IPS-NIHi7 (cell line): ENCODE data around the gene CDK4.
"Not testable (repeated sequence)": the region's sequence is repeated elsewhere in the genome, so short reads cannot be mapped to it uniquely, and the experiment has no call there.

Experiments used
- DNase-seq: peaks from one replicate; pipeline ENCODE4 v3.0.0; 2012; ENCODE audit warnings: mixed read lengths; ENCODE audit errors: extremely low spot score

Gene CDK4

DNA sequence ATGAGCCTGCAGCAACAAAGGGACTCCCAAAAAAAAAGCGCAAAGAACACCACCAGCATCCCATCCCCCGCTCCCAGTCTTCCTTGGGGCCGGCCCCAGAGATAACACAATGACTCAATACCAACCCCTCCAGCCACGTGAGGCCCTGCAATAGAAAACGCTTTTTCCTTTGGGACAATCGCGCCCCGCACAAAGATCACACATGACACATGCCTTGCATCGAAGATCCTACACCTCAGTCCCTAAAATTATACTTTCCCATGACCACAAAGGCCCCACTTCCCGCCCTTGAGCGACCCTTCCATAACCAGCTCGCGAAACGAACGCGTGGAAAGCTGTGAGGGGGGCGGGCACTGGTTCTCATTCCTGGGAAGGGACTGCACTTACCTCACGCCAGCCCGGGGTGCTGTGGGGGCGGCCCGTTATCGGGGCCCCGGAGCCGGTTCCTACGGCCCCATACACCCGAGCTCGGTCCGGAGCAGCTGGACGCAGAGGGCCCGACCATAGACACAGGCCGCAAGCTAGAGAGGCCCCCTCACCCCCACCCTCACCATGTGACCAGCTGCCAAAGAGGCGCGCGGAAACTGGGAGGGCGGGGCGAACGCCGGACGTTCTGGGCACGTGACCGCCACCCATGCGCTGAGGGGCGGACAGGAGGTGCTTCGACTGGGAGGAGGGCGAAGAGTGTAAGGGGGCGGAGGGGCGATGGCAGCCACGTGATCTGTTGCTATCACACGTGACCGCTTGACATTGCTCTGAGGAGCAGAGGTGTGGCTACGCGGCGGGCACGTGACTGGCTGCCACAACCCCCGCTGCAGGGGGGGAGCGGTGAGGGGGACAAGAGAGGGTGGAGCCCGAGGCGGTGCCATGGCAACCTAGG, at the start of gene CDK4:
Gene CDK4 (minus strand): TSS at position 523 of the 880 bp plus-strand sequence. CDS start 593 bp downstream, outside the sequence.
- DNase-seq, result peak; percentile 96

DNA sequence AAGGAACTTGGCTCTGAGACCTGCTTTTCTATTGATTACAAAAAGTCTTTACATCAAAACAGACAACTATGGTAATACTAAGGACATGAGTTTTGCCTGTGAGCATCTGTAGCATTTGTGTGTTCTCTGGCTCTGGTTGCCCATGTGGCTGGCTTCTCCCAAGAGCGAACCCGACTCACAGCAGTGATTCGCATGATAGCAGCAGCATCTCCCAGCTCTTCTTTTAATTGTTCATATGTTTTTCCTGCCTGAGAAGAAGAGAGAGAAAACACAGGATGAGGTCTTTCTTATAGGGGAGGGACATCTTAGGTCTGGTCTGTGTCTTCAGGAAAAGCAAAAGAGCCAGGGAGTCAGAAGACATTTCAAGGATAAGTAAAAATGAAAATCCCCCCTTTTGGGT, 48.9 kb upstream of the CDK4 start:
- DNase-seq, result no peak

DNA sequence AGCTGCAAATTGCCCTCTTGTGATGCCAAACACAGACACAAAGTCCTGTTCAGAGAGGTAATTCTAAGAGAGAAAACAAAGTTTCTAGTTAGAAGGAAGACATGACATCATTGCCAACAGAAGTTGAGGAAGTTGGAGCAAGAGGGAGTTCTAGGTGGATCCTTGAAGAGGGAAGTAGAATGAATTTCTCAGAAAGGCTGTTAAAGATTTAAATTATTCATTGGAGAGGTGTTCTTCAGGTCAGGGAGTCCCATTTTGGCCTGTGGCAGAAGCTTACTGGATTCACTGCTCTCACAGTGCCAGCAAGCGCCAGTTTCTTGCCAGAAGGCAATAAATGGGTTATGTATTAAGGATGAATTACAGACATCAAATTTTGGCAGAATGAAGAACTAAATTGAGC, 45.8 kb upstream of the CDK4 start:
- DNase-seq, result no peak

DNA sequence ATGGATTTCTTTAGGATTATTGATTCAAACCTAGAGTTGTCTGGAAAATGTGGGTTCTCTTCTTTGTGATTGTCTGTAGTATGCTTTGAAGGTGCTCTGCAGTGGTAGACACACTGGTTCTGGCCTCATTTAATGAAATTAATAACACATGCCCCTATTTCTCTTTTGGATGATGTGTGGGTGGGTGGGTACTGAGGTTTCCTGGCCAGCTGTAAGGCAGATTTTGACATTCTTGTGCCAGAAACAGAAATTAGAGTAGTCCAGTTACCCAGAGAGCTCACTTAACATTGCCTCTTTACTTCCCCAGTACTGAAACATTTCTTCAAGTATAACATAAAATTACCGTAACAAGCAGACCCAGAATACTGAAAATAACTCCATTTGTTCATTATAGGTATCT, 44.9 kb upstream of the CDK4 start:
- no peak for DNase-seq

DNA sequence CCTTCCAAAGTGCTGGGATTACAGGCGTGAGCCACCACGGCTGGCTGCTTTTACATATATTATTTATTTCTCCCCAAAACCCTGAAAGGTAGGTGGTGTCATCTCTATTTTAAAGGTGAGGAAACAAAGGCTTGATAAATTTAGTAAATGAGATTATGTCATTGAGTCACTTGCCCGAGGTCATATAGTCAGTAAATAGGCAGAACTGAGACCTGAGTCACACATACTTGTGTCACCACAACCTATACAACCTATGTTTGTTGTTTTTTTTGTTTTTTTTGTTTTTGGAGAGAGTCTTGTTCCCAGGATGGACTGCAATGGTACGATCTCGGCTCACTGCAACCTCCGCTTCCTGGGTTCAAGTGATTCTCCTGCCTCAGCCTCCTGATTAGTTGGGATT, 43.2 kb upstream of the CDK4 start:
- DNase-seq, result no peak

DNA sequence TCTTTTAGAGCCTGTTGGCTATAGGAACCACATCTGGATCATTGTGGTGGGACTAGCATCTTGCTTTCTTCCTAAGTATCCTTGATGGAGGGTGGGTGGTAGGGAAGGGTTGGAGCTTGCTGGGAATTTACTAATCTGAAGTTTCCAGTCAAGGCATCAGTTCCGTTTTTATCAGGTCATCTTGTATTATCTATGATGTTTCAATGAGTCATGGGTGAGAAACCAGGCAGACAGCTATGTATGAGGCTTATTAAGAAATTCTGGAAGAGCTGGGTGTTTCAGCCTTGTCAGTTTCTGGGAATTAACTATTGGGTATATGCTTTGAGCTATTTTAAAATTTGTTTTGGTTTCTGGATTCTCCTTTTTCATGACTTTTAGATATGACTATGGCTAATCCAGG, 41.8 kb upstream of the CDK4 start:
- DNase-seq, result no peak

DNA sequence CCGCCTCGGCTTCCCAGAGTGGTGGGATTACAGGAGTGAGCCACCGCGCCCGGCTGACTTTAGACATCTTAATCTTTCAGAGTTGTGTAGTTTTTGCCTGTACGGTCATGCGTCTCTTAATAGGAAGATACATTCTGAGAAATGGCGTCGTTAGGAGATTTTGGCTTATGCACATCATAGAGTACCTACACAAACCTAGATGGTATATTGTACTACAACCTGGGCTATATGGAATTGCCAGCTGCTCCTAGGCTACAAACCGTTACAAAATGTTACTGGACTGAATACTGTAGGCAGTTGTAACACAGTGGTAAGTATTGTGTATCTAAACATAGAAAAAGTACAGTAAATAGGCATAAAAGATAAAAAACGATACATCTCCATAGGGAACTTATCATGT, 31.8 kb upstream of the CDK4 start:
- DNase-seq, result no peak

DNA sequence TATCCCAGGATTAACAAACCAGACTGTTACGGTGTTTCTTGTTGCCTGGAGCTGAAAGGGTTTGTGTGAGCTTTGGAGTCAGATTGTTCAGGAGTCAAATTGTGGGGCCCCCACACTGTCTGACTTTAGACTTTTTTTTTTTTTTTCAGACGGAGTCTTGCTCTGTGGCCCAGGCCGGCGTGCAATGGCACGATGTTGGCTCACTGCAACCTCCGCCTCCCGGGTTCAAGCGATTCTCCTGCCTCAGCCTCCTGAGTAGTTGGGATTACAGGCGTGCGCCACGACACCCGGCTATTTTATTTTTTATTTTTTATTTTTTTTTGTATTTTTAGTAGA, 31.3 kb upstream of the CDK4 start:
- DNase-seq, result no peak

DNA sequence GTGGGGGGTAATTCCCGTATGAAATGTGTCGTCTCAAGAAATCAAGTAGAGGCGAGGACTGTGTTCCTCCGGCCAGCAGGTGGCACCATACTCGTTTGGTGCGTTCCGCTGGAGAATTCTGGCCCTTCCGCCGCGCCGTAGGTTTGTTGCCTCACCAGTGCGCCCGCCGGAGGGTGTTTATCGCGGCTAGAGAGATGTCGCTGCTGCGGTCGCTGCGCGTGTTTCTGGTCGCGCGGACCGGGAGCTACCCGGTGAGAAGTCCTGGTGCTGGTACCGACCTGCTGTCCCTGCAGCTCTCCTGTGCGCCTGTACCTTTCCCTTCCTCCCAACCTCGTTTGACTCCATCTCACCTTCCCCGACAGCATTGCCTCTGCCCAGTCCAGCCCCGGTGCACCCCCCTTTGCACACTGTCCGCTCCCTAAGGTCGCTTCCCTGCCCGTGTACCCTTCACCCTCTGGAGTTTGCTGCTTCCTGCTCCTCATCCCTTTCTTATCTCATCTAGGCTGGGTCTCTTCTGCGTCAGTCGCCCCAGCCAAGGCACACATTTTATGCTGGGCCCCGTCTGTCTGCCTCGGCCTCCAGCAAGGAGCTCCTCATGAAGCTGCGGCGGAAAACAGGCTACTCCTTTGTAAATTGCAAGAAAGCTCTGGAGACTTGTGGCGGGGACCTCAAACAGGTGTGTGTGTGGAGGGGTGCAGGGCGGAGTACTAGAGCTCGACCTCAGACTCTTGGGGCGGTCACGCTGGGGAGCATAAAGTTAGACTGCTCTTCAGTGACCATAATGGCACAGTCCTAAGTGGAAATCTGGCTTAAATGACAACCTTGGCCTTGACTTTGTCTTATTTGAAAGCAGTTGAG, 30.7 kb upstream of the CDK4 start, which contains the start of gene TSFM:
Gene TSFM (plus strand): TSS at position 180 of the 858 bp plus-strand sequence. CDS start 15 bp downstream, at position 195.
- peak; percentile 86 for DNase-seq

DNA sequence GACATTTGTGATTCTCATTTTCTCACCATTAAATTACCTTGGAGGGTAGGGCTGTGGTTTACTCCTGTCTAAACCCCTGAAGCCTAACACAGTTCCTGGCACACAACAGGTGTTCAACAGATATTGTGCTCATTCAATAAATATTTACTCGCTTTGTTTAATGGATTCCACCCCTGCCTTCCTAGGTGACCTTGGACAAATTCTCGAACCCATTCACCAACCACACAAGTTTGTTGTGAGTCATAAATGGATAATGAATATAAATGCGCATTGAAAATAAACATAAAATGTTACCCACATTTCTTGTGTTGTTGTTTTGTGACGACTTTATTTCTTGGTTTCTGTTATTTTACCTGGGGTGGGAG, 30.1 kb upstream of the CDK4 start:
- DNase-seq, result no peak

DNA sequence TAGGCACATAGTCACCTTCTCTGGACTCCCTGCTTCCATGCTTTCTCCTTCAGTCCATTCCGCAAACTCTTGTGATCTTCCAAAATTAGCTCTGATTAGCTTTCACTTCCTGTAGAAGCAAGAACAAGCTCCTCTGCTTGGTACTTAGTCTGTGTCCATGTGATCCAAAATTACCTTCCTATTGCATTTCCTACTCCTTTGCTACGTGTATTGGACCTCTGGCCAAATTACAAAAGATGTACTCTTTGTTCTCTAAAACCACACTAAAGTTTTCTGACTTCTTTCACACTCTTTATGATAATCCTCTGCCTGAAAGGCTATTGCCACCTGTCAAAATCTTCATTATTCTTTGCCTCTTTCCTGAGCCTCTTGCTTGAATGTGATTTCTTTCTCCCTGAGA, 29.7 kb upstream of the CDK4 start:
- no peak for DNase-seq

DNA sequence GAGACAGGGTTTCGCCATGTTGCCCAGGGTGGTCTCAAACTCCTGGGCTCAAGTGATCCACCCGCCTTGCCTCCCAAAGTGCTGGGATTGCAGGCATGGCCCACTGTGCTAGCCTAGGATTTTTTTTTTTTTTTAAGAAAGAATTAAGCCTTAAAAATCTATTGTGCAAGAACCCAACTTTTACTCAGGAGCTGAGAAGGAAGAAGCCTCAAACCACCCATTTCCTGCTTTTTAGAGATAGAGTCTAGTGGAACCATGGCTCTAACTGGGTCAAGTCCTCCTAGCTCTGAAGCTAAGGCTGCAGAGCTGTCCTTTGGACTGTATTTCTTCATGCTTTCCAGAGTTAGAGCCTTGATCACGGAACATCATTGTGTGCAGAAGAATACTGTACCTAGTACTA, 29.1 kb upstream of the CDK4 start:
- DNase-seq, result no peak

DNA sequence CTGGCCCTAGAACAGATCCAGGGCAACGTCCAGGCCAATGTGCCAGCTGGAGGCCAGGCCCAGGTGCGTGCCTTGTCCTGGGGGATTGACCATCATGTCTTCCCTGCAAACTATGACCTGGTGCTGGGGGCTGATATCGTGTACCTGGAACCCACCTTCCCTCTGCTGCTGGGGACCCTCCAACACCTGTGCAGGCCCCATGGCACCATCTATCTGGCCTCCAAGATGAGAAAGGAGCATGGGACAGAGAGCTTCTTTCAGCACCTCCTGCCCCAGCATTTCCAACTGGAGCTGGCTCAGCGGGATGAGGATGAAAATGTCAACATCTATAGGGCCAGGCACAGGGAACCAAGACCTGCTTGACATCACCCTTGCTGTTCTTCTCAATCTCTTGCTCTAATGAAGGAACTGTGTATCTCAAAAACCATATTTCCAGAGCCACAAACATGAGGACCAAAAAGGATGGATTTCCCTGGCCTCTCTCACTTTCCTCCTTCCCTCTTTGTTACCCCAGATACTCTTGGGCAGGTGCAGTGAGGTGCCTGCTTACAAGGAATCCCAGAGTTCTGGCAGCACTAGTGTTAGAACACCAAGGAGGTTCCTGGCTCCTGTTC, 28.3 kb upstream of the CDK4 start:
- no peak for DNase-seq

DNA sequence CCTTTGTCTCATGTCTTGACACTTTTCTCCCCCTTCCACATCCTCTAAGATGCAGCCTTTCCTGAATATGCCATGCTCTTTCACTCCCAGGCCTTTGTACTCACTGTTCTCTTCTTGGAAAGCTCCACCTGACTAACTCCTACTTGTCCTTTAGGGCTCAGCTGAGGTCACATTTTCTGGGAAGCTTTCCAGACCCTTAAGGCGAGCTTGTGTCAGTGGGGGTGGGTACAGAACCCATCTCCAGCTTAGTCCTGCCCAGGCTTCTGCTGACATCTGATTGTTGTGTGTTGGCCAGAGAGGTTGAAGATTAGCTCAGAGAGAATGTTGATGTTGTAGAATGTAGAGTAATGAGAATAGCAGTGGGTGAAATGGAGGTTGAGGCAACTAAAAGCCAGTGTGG, 27.6 kb upstream of the CDK4 start:
- DNase-seq, result no peak

DNA sequence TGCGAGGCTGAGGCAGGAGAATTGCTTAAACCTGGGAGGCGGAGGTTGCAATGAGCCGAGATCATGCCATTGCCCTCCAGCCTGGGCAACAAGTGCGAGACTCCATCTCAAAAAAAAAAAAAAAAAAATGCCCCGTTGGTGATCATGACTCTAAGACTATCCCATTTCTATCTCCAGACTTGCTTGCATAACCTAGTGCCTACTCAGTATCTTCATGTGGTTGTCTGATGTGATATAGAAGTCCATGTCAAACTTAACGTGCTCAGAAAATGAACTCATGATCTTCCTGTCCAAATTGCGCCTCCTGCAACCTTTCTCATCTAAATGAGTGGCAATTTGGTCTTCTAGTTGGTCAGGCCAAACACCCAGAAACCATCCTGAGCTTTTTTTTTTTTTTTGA, 25.8 kb upstream of the CDK4 start:
- DNase-seq, result no peak

DNA sequence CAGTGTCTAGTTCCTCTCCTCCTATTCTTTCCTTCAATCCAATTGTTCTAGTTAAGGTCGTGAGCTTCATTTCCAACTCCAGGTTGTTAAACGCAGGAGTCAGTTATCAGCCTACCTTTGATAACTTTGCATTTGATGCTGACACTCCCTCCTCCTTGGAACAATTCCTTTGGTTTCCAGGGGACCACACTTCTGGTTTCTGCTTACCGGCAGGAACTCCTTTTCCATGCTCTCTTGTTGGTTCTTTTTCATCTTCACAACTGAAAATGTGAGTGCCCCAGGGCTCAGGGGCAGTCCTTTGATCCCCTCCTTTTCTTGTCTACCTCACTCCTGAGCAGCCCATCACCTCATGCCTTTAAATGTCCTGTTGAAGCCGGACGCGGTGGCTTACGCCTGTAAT, 25.3 kb upstream of the CDK4 start:
- DNase-seq, result no peak

DNA sequence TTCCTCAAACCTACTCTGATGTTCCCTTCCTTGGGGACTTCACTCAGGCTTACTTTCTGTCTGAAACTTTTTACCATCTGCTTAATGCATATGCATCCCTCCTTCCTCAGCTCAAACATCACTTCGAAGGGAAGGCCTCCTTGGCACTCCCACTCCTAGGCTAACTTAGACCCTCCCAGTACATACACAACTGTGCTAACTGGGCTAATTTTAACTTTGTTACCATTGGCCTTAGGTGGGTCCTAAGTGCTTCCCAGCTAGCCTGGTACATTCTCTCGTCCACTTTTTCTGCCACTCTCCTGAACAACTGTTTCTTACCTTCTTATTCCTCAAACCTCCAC, 24.1 kb upstream of the CDK4 start:
- DNase-seq, result no peak

DNA sequence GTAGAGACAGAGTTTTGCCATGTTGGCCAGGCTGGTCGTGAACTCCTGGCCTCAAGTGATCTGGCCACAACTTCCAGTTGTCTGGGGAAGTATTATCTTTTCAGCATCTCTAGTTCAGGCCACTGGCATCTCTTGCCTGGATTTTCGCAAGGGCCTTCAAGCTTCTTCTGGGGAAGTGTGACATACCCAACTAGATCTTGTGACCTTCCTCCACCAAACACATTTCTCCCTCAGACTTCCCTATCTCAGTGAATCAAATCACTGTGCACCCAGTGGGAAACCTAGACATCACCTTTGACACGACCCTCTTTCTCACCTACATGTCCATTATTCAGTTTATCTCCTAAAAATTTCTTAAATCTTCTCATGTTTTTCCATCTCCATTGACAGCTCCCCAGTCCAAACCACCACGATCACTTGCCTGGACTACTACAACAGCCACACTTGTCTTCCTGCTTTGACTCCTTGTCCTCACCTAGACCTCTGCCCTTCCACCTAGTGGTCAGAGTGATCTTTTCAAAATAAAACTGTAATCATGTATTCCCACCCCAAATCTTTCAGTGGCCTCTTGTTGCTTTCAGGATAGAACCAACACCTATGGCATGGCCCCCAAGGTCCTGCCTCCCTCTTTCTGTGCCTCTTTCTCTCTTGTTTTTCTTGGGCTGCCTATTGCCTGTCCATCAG, 23.6 kb upstream of the CDK4 start:
- peak; percentile 27 for DNase-seq

DNA sequence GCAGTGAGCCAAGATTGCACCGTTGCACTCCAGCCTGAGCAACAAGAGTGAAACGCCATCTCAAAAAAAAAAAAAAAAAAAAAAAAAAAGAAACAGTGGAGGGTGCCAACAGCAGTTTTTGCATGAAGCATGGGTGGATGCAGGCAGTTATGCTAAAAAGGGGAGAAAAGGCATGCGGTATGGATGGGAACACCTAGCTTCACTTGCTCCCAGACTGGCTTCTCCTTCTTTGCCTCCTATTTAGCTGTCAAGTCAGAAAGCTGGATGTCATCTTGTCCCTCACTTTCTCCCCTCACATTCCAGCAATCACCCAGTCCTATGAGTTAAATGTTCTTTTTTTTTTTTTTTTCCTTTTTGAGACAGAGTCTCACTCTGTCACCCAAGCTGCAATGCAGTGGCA, 22.9 kb upstream of the CDK4 start:
- no peak for DNase-seq

DNA sequence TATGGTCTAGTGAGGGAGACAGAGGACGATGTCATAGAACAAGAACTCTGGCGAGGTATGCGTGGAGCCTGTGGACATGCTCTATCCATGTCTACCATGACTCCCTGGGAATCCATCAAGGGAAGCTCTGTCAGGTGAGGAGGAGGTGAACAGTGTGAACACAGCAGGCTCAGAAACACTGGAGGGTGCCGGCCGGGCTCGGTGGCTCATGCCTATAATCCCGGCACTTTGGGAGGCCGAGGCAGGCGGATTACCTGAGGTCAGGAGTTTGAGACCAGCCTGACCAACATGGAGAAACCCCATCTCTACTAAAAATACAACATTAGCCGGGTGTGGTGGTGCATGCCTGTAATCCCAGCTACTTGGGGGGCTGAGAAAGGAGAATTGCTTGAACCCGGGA, 22.5 kb upstream of the CDK4 start:
- DNase-seq, result not testable (repeated sequence)

DNA sequence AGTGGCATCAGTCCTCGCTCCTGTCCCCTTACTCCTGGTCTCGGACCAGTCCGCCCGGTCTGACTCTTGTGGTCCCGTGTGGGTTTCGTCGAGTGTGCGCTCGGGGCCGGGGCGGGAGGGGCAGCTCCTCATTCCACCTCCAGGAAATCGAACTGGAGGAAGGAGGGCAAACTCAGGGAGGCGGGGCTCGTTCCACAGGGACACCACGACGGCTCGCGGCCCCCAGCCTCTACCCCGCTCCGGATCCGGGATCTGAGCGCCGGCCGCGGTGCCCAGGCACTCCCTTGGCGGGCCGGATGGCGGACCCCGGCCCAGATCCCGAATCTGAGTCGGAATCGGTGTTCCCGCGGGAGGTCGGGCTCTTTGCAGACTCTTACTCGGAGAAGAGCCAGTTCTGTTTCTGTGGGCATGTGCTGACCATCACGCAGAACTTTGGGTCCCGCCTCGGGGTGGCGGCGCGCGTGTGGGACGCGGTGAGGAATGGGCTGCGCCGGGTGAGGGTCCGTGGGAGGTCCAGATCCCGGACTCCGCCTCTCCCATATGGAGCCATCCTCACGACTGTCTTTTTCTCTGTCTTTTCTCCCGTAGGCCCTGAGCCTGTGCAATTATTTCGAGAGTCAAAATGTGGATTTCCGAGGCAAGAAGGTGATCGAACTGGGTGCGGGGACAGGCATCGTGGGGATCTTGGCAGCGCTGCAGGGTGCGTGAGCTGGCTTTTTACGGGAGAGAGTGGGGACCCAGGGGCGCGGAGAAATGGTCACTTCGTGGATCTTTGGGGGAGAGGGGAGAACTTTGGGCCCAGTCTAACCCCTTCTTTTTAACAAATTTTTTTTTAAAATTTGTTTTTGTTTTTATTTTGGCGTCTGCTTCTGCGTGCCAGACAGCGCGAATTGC, 20.6 kb upstream of the CDK4 start, which contains the start of gene EEF1AKMT3:
Gene EEF1AKMT3 (plus strand): TSS at position 186 of the 894 bp plus-strand sequence. CDS start 111 bp downstream, at position 297.
- DNase-seq, result peak; percentile 56
